Testis (tissue), 2 donors: ENCODE results near the gene SLC18B1.

ENCODE experiments used
- POLR2A ChIP-seq: fragments of 450-650 bp; IDR thresholded peaks from one replicate; pipeline ENCODE4 v1.6.1; 2017; ENCODE audit warnings: antibody characterized with exemption, mild to moderate bottlenecking, moderate library complexity
- TF ChIP-seq, protein P1 (sequence below), 3 experiments: fragments of 450-650 bp in 2 of 3; fragments of 200-600 bp in 1 of 3; sonication (generic) in 1 of 3; IDR thresholded peaks; one replicate each; pipeline ENCODE4 v1.5.1; 2016 to 2019; ENCODE audit warnings: antibody characterized with exemption in 3 of 3, mild to moderate bottlenecking in 2 of 3, moderate library complexity in 1 of 3

DNA sequence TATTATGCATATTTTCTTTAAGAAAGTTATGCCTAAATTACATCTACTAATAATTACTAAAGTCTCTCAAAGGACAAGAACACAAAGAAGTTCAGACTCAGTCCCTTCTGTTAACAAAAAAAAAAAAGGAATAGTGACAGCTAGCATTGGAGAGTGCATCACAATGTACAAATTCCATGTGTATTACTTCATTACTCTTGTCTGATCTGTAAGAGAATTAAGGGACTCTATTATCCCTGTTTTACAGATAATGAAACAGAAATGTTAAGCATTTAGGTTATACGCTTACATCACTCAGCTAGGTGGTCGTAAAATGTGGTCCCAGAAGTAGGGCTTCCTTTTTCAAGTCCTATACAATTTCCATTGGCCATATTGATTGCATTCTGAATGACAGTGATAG is 67.4 kb downstream of the SLC18B1 start:
- TF ChIP-seq, protein P1, sequence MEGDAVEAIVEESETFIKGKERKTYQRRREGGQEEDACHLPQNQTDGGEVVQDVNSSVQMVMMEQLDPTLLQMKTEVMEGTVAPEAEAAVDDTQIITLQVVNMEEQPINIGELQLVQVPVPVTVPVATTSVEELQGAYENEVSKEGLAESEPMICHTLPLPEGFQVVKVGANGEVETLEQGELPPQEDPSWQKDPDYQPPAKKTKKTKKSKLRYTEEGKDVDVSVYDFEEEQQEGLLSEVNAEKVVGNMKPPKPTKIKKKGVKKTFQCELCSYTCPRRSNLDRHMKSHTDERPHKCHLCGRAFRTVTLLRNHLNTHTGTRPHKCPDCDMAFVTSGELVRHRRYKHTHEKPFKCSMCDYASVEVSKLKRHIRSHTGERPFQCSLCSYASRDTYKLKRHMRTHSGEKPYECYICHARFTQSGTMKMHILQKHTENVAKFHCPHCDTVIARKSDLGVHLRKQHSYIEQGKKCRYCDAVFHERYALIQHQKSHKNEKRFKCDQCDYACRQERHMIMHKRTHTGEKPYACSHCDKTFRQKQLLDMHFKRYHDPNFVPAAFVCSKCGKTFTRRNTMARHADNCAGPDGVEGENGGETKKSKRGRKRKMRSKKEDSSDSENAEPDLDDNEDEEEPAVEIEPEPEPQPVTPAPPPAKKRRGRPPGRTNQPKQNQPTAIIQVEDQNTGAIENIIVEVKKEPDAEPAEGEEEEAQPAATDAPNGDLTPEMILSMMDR (IDR thresholded peaks at IDR 0.05) = no peak
- no peak for TF ChIP-seq POLR2A
